B cell (primary cell): Measurements from ENCODE around the gene CDH13.

Experiments
- CTCF ChIP-seq: fragments of 200-600 bp; IDR thresholded peaks from one replicate; pipeline ENCODE4 v1.8.0; 2022; ENCODE audit warnings: antibody characterized with exemption, mild to moderate bottlenecking
- EZH2 ChIP-seq: IDR thresholded peaks from 2 replicates; pipeline ENCODE4 v1.6.1; 2012; ENCODE audit warnings: borderline replicate concordance, low read depth, mild to moderate bottlenecking, moderate library complexity, low read length; ENCODE audit not compliant: insufficient read depth, poor library complexity, severe bottlenecking

GRCh38 chr16:83338138-83338537 is 711.4 kb downstream of the CDH13 start:
- TF ChIP-seq CTCF (no peak), EZH2 (no peak)
